Renal pelvis (tissue), 12 donors: ENCODE results near the gene MAZ. TPM values are rescaled to one million over a fixed set of nuclear protein-coding genes. Genes with fewer than 3 reads are reported as not detected.
"Not testable (repeated sequence)": the region's sequence is repeated elsewhere in the genome, so short reads cannot be mapped to it uniquely, and the experiment has no call there.

Experiments used
- DNase-seq: peaks from one replicate; pipeline ENCODE4 v3.0.0-alpha.2; 2013
- long read RNA-seq, 16 experiments: transcript quantifications; one replicate each; lab custom pipeline, GENCODE V29; 2026
- polyA plus RNA-seq, 3 donors: library from polyadenylated mRNA; unstranded; fragments of 120-200 nt; gene quantifications; one replicate each; pipeline ENCODE4 v1.2.1, GENCODE V29; 2013; ENCODE audit not compliant: insufficient read length in 3 of 3

The MAZ gene
- 100 to 1,000 TPM; 330 to 392 (median 348) TPM for polyA plus RNA-seq
- long read RNA-seq, donor 1, transcript MAZ-201 (6 exons, 2,698 nt) = minor isoform, 12 of 54 reads
- long read RNA-seq, donor 1, transcript MAZ-202 (5 exons, 2,532 nt) = major isoform, 28 of 54 reads
- long read RNA-seq, donor 1, partial matches to known transcripts = 5 of 54 reads
- long read RNA-seq, donor 1, other reads (novel, unspliced or antisense) = 0 of 54 reads
- long read RNA-seq, donor 2, transcript MAZ-214 (3 exons, 1,464 nt) = minor isoform, 7 of 95 reads
- long read RNA-seq, donor 2, transcript MAZ-203 (6 exons, 2,333 nt) = minor isoform, 5 of 95 reads
- long read RNA-seq, donor 2, transcript MAZ-202 (5 exons, 2,532 nt) = major isoform, 44 of 95 reads
- long read RNA-seq, donor 2, transcript MAZ-201 (6 exons, 2,698 nt) = minor isoform, 21 of 95 reads
- long read RNA-seq, donor 2, partial matches to known transcripts = 17 of 95 reads
- long read RNA-seq, donor 2, other reads (novel, unspliced or antisense) = 0 of 95 reads
- long read RNA-seq, donor 3, transcript MAZ-214 (3 exons, 1,464 nt) = minor isoform, 5 of 47 reads
- long read RNA-seq, donor 3, transcript MAZ-201 (6 exons, 2,698 nt) = minor isoform, 11 of 47 reads
- long read RNA-seq, donor 3, transcript MAZ-202 (5 exons, 2,532 nt) = major isoform, 24 of 47 reads
- long read RNA-seq, donor 3, partial matches to known transcripts = 5 of 47 reads
- long read RNA-seq, donor 3, other reads (novel, unspliced or antisense) = 0 of 47 reads
- long read RNA-seq, donor 4, transcript MAZ-202 (5 exons, 2,532 nt) = major isoform, 22 of 170 reads
- long read RNA-seq, donor 4, transcript MAZ-201 (6 exons, 2,698 nt) = minor isoform, 9 of 170 reads
- long read RNA-seq, donor 4, partial matches to known transcripts = 134 of 170 reads
- long read RNA-seq, donor 4, other reads (novel, unspliced or antisense) = 0 of 170 reads
- long read RNA-seq, donor 5, transcript MAZ-201 (6 exons, 2,698 nt) = minor isoform, 12 of 58 reads
- long read RNA-seq, donor 5, transcript MAZ-202 (5 exons, 2,532 nt) = major isoform, 21 of 58 reads
- long read RNA-seq, donor 5, partial matches to known transcripts = 18 of 58 reads
- long read RNA-seq, donor 5, other reads (novel, unspliced or antisense) = 0 of 58 reads
- long read RNA-seq, donor 6, transcript MAZ-201 (6 exons, 2,698 nt) = minor isoform, 15 of 78 reads
- long read RNA-seq, donor 6, transcript MAZ-202 (5 exons, 2,532 nt) = major isoform, 36 of 78 reads
- long read RNA-seq, donor 6, transcript MAZ-214 (3 exons, 1,464 nt) = minor isoform, 5 of 78 reads
- long read RNA-seq, donor 6, partial matches to known transcripts = 16 of 78 reads
- long read RNA-seq, donor 6, other reads (novel, unspliced or antisense) = 0 of 78 reads
- long read RNA-seq, donor 7, transcript MAZ-201 (6 exons, 2,698 nt) = minor isoform, 17 of 181 reads
- long read RNA-seq, donor 7, transcript MAZ-202 (5 exons, 2,532 nt) = major isoform, 32 of 181 reads
- long read RNA-seq, donor 7, partial matches to known transcripts = 125 of 181 reads
- long read RNA-seq, donor 7, other reads (novel, unspliced or antisense) = 0 of 181 reads
- long read RNA-seq, donor 8, transcript MAZ-202 (5 exons, 2,532 nt) = major isoform, 11 of 99 reads
- long read RNA-seq, donor 8, partial matches to known transcripts = 82 of 99 reads
- long read RNA-seq, donor 8, other reads (novel, unspliced or antisense) = 0 of 99 reads
- long read RNA-seq, donor 9, transcript MAZ-202 (5 exons, 2,532 nt) = major isoform, 30 of 58 reads
- long read RNA-seq, donor 9, transcript MAZ-201 (6 exons, 2,698 nt) = minor isoform, 11 of 58 reads
- long read RNA-seq, donor 9, partial matches to known transcripts = 11 of 58 reads
- long read RNA-seq, donor 9, other reads (novel, unspliced or antisense) = 0 of 58 reads
- long read RNA-seq, donor 10, transcript MAZ-201 (6 exons, 2,698 nt) = minor isoform, 8 of 58 reads
- long read RNA-seq, donor 10, transcript MAZ-202 (5 exons, 2,532 nt) = major isoform, 25 of 58 reads
- long read RNA-seq, donor 10, transcript MAZ-203 (6 exons, 2,333 nt) = minor isoform, 5 of 58 reads
- long read RNA-seq, donor 10, partial matches to known transcripts = 14 of 58 reads
- long read RNA-seq, donor 10, other reads (novel, unspliced or antisense) = 0 of 58 reads
- long read RNA-seq, donor 11, transcript MAZ-201 (6 exons, 2,698 nt) = minor isoform, 11 of 59 reads
- long read RNA-seq, donor 11, transcript MAZ-202 (5 exons, 2,532 nt) = major isoform, 19 of 59 reads
- long read RNA-seq, donor 11, partial matches to known transcripts = 20 of 59 reads
- long read RNA-seq, donor 11, other reads (novel, unspliced or antisense) = 0 of 59 reads
- long read RNA-seq, donor 12, transcript MAZ-201 (6 exons, 2,698 nt) = minor isoform, 20 of 304 reads
- long read RNA-seq, donor 12, transcript MAZ-214 (3 exons, 1,464 nt) = minor isoform, 6 of 304 reads
- long read RNA-seq, donor 12, transcript MAZ-202 (5 exons, 2,532 nt) = major isoform, 47 of 304 reads
- long read RNA-seq, donor 12, partial matches to known transcripts = 224 of 304 reads
- long read RNA-seq, donor 12, other reads (novel, unspliced or antisense) = 0 of 304 reads
- long read RNA-seq, donor 13, transcript MAZ-202 (5 exons, 2,532 nt) = major isoform, 10 of 35 reads
- long read RNA-seq, donor 13, partial matches to known transcripts = 17 of 35 reads
- long read RNA-seq, donor 13, other reads (novel, unspliced or antisense) = 0 of 35 reads
- long read RNA-seq, donor 14 = 0 reads
- long read RNA-seq, donor 15 = 0 reads
- long read RNA-seq, donor 16, transcript MAZ-201 (6 exons, 2,698 nt) = minor isoform, 10 of 53 reads
- long read RNA-seq, donor 16, transcript MAZ-214 (3 exons, 1,464 nt) = minor isoform, 5 of 53 reads
- long read RNA-seq, donor 16, transcript MAZ-202 (5 exons, 2,532 nt) = major isoform, 20 of 53 reads
- long read RNA-seq, donor 16, partial matches to known transcripts = 13 of 53 reads
- long read RNA-seq, donor 16, other reads (novel, unspliced or antisense) = 0 of 53 reads

DNA sequence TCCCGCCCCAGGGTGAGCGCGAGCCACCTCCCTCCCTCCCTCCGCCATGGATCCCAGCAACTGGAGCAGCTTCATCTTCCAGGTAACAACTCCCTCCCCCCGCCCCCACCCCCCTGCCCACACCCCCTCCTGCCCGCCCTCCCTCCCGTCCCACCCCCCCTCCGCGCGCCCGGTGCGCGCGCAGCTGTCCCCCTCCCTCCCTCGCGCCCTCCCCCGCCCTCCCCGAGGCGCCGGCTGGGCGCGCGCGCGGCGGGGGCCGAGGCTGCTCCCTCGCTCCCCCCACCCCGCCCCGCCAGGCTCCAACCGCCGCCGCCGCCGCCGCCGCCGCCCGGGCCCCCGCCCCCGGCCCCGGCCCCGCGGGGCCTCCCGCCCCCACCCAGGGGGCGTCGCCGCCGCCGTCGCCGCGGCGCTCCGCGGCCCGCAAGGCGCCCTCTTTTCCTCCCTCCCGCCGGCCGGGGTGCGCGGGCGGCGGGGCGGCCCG, at the start of gene MAZ:
Gene MAZ, plus strand, starts transcription at position 431 of the 481 bp plus-strand sequence. CDS start 173 bp downstream, outside the sequence.
- no peak for DNase-seq

DNA sequence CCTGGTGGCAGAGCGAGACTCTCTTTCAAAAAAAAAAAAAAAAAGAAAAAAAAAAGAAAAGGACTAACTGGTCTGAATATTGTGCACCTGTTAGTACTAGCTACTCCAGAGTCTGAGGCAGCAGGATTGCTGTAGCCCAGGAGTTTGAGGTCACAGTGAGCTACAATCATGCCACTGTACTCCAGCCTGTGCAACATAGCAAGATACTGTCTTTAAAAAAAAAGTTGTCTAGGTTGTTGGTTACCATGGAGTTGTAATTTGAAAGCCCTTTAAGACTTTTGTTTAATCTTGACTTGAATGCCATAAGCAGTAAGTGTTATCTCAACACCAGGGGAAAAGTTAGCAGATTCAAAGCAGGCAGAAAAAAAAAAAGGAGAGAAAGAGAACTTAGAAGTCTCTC, 49.7 kb upstream of the MAZ start:
- DNase-seq = no peak

DNA sequence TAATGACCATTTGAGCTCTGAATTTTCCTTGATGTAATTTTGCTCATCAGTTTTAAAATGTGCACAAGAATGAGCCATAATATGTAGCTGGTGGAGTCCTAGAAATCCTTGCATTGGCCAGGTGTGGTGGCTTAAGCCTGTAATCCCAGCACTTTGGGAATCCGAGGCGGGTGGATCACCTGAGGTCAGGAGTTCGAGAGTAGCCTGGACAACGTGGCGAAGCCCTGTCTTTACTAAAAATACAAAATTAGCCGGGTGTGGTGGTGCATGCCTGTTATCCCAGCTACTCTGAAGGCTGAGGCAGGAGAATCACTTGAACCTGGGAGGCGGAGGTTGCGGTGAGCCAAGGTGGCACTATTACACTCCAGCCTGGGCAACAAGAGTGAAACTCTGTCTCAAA, 49.2 kb upstream of the MAZ start:
- not testable (repeated sequence) for DNase-seq

DNA sequence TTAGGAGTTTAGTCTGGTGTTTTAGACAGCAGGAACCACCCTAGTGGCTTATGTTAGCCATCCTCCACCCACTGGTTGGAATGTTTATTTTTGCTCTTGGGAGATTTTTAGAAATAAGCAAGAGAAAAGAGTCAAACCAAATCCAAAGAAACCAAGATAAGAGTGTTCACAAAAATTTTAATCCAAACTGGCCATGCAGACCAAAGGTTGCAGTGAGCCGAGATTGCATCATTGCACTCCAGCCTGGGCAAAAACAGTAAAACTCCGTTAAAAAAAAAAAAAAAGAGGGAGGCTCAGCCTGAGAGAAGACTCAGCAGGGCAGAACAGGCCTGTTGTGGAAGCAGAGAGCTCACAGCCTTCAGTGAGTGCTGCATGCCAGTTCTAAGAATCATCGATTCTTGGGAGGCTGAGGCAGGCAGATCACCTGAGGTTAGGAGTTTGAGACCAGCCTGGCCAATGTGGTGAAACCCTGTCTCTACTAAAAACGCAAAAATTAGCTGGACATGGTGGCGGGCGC, 48.3 kb upstream of the MAZ start:
- DNase-seq = no peak

DNA sequence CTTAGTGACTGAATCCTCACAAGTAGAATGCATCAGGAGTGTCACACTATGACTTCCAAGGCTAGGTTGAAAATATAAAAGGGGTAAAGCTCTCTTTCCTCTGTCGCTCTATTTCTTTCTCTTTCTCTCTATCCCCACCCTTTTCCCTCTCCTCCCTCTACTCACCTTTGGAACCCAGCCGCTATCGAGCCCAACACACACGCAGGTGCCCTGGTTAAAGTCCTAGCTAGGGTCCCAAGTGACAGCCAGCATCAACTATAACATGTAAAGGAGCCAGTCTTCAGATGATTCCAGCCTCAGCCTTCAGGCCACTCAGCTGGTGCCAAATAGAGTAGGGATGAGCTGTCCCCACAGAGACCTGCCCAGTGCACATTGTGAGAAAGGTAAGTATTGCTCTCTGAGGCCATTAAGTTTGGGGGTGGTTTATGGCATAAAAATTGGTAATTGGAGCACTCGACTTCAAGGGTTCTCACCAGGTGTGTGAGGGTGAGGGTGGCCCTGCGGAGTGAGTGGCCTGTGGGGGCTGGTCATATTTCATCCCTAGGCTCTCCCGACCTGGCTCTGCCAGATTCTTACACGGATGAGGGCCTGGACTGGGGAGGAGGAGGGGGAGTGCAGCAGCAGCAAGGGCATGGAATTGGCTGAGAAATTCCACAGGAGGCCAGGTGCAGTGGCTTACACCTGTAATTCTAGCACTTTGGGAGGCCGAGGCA, 45.6 kb upstream of the MAZ start:
- DNase-seq = peak; percentile 48

DNA sequence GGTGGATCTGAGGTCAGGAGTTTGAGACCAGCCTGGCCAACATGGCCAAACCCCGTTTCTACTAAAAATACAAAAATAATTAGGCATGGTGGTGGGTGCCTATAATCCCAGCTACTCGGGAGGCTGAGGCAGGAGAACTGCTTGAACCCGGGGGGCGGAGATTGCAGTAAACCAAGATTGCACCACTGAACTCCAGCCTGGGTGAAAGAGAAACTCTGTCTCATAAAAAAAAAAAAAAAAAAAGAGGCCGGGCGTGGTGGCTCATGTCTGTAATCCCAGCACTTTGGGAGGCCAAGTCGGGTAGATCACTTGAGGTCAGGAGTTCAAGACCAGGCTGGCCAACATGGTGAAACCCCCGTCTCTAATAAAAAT, 45.1 kb upstream of the MAZ start:
- not testable (repeated sequence) for DNase-seq

DNA sequence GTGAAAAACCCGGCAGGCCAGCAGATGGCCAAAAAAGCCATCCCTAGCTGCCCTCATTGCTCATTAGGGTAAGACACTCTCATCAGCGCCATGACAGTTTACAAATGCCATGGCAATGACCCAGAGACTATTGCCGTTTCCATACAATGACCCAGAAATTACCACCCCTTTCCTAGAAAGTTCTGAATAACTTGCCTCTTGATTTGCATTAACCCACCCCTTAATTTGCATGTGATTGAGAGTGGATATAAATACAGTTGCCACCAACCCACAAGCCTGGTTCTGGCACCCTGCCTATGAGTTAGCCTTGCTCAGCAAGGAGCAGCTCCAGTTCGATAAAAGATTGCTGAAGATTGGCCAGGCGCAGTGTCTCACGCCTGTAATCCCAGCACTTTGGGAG, 44.4 kb upstream of the MAZ start:
- no peak for DNase-seq

DNA sequence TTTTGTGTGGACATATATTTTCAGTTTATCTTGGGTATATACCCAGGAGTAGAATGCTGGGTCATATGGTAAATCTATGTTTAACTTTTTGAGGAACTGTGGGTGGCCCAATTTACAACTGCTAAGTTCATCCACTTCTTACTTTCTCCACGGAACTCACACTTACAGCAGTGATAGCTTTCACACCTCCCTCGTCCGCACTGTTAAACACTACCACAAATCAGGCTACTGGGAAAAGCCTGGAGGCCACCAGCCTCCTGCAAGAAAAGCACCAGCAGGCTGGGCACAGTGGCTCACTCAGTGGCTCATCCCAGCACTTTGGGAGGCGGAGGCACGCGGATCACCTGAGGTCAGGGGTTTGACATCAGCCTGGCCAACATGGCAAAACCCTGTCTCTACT, 43.0 kb upstream of the MAZ start:
- DNase-seq = no peak

DNA sequence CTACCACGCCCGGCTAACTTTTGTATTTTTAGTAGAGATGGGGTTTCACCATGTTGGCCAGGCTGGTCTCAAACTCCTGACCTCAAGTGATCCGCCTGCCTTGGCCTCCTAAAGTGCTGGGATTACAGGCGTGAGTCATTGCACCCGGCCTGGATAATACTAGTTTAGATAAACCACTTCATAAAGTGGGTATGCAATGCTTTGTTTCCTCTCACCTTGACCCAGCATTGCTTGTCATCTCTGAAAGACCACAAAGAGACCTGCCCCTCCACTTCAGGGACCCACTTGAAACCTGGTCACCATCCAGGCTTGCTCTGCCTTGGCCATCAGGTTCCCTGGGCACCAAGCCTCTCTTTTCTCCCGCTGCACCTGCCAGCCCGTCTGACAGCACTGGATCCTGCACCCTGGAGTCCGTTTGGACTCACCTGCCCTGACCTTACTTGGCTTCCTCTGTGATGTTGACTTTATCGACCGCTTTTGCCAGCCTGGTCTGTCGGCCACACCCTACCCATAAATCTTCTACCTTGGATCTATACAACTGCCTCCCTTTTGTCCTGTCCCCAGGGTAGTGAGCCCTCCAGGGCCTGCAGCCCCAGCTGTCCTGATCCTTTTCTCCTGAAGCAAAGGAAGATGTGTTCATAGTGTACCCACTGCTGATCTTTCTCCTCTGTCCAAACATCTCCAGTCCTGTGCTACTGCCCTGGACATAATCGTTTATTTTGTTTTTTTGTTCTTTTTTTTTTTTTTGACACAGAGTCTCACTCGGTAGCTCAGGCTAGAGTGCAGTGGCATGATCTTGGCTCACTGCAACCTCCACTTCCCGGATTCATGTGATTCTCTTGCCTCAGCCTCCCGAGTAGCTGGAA, 40.9 kb upstream of the MAZ start:
- no peak for DNase-seq

DNA sequence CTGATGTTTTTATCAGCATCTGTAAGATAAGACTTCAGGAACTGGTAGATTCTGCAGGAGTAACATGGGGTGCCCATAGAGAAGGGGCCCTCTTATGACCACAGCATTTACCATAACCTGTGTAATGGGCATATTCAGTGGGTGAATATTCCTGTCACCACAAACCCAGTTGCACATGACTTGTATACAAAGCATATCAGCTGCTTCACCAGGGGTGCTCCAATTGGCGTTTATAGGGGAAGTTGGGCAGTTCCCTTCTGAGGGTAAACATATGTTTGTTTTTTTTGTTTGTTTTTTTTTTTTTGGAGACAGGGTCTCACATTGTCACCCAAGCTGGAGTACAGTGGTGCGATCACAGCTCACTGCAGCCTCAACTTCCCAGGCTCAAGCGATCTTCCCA, 39.8 kb upstream of the MAZ start:
- DNase-seq = no peak

DNA sequence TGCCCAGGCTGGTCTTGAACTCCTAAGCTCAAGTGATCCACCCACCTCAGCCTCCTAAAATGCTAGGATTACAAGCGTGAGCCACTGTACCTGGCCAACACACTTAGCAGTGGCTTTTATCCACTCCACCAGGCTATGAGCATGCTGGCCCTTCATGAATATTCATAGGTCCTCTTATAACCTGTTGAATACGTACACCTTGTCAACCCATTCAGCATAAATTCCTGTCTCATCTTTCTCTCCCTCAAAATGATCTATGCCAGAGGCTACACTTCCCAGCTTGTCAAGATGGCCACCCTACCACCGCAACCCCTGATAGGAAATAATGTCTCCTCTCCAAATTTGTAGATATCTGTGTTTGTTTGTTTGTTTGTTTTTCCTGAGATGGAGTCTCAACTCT, 39.3 kb upstream of the MAZ start:
- no peak for DNase-seq

DNA sequence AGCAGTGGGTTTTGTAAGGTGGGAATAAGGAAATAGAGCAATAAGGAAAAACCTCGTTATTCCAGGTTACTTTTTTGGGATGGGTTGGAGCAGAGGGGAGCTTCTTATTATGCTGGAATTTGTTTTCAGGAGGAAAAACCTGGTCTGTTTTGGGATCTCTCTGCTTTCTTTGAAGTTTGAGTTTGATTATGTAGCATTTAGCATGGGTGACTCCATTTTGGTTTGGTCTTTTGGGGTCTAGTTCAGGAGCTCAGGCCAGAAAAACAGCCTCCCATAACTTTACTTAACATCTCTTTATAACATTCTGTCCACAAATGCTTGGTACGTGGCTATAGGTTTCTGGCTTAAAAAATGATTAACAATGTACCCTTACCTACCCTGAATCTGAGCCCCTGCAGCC, 36.8 kb upstream of the MAZ start:
- DNase-seq = no peak

DNA sequence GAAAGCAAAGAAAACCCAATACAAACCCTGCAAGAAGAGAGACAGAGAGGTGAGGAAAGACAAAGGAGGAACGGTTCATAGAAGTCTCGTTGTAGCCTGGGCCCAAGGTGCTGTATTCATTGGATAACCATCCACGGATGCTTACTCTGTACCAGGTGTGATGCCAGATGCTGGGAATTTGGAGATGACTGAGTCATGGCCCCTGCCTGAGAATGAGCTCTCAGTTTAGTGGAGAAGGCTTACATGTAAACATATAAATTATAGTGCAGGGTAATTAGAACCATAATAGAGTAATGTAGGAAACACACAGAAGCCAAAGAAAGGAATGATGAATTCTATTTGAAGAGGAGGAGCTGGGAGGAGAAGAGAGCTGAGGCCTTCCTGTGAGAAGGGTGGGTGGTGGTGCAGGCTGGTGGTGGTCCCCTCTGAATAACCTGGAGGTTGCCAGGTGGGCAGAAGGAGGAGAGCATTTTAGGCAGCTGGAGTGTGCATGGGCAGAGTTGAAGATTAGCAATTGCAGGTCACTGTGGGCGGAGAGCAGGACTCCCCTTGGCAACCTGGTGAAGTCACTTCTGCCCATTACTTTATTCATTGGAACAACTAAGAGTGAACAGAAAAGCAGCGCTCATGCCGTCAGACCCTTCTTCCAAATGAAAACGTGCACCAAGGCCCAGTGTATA, 35.9 kb upstream of the MAZ start:
- no peak for DNase-seq

DNA sequence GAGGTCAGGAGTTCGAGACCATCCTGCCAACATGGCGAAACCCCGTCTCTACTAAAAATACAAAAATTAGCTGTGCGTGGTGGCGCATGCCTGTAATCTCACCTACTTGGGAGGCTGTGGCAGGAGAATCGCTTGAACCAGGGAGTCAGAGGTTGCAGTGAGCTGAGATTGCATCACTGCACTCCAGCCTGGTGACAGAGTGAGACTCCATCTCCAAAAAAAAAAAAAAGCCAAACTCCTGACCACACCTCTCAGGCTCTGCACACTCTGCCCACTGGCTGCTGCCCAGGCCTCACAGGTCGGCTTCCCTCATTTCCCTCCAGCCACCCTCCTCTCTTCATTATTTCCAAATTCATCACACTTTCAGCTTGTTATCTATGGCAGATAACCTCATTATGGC, 34.0 kb upstream of the MAZ start:
- DNase-seq = not testable (repeated sequence)

DNA sequence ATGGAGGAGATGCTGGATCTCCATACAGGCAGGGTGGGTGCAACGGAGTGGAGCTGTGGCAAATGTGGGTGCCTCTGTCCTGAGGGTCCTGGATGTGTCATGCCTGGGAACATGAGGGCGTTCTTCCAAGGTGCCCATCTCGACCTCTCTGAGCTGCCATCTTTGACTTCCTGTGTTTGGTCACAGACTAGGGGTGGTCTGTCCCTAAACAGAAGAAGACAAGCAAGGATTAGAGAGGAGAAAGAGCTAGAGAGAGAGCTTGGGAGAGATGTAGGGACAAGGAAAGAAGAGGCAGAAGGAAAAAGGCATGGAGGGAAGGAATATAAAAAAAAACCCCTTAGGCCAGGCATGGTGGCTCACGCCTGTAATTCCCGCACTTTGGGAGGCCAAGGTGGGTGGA, 31.6 kb upstream of the MAZ start:
- no peak for DNase-seq
